HCT116 (cell line): Measurements from ENCODE around the gene KCNH6. TPM values are rescaled to one million over a fixed set of nuclear protein-coding genes. Genes with fewer than 3 reads are reported as not detected.
A peak's percentile ranks its signal among the peaks of the same experiment; 100 is the strongest.

Experiments
- ATAC-seq: fragments of 200-7000 bp; cut with Tn5 transposase; 2 replicates; pipeline ENCODE4 v1.9.1; 2020; ENCODE audit warnings: mild to moderate bottlenecking, moderate library complexity
- BruUV-seq: library from RNA; stranded (reverse); fragments of 400-500 nt; replicated peaks from 2 replicates; lab custom pipeline; 2021; lab: Mats Ljungman, UMichigan
- CTCF ChIA-PET: fragments of 300-600 bp; sonication (Branson Sonifier 250); formaldehyde crosslinking; loops from one replicate; lab custom pipeline; 2021; ENCODE audit warnings: antibody characterized with exemption; lab: Charles Lee
- POLR2A ChIA-PET: fragments of 300-600, 350-600 bp; sonication (Branson Sonifier 250); formaldehyde crosslinking; loops from one replicate; lab custom pipeline; 2021; ENCODE audit warnings: antibody characterized with exemption; lab: Charles Lee
- RAD21 ChIA-PET, 2 experiments: fragments of 300-600 bp; sonication (Branson Sonifier 250); formaldehyde crosslinking; loops; one replicate each; lab custom pipeline; 2023; ENCODE audit warnings: low total read pairs in 2 of 2; ENCODE audit not compliant: uncharacterized antibody in 2 of 2, unreplicated experiment in 2 of 2, low non-redundant PET in 1 of 2; lab: Charles Lee
- DNase-seq: peaks from one replicate; pipeline ENCODE4 v3.0.0-alpha.2; 2010; ENCODE audit warnings: low read depth, low spot score
- H2AFZ ChIP-seq: fragments of 200-600 bp; shearing (Covaris generic), sonication (generic); 2 replicates; pipeline ENCODE4 v1.6.1; 2017; ENCODE audit warnings: low read depth, mixed run types, mixed read lengths, antibody characterized with exemption, low read length; ENCODE audit not compliant: poor library complexity, severe bottlenecking
- H3K27ac ChIP-seq: 2 replicates; pipeline ENCODE4 v1.5.1; 2012; ENCODE audit warnings: low read depth, low read length
- H3K27me3 ChIP-seq: fragments of 200-600 bp; sonication (generic); 2 replicates; pipeline ENCODE4 v1.6.1; 2016; ENCODE audit warnings: mixed run types, low read length, mixed read lengths; ENCODE audit not compliant: insufficient read depth
- H3K36me3 ChIP-seq, 2 experiments: fragments of 200-500 bp in 1 of 2; fragments of 200-600 bp in 1 of 2; sonication (Bioruptor generic) in 1 of 2; sonication (generic) in 1 of 2; 2 replicates each; pipeline versions ENCODE4 v1.5.1 to v1.6.1; 2014 to 2016; ENCODE audit warnings: low read length in 2 of 2, inconsistent platforms in 1 of 2, mixed read lengths in 1 of 2, mixed run types in 1 of 2; ENCODE audit not compliant: insufficient read depth in 2 of 2, control insufficient read depth in 1 of 2
- H3K4me1 ChIP-seq, 2 experiments: fragments of 200-600 bp in 1 of 2; sonication (generic) in 1 of 2; 2 replicates each; pipeline versions ENCODE4 v1.5.1 to v1.6.1; 2012 to 2017; ENCODE audit warnings: low read length in 2 of 2, inconsistent platforms in 1 of 2, mild to moderate bottlenecking in 1 of 2, mixed read lengths in 1 of 2, mixed run types in 1 of 2, moderate library complexity in 1 of 2; ENCODE audit not compliant: insufficient read depth in 2 of 2, control insufficient read depth in 1 of 2
- H3K4me2 ChIP-seq: fragments of 200-600 bp; sonication (generic); 2 replicates; pipeline ENCODE4 v1.6.1; 2017; ENCODE audit warnings: mixed run types, low read length, mixed read lengths
- H3K4me3 ChIP-seq, 2 experiments: fragments of 200-600 bp in 1 of 2; sonication (generic) in 1 of 2; replicated peaks in 1 of 2; 2 replicates each; pipeline ENCODE4 v1.5.1; 2011 to 2016; ENCODE audit warnings: low read length in 2 of 2, control low read depth in 1 of 2, low read depth in 1 of 2, mild to moderate bottlenecking in 1 of 2, mixed read lengths in 1 of 2, mixed run types in 1 of 2
- H3K79me2 ChIP-seq: fragments of 200-600 bp; sonication (generic); 2 replicates; pipeline ENCODE4 v1.6.1; 2017; ENCODE audit warnings: mild to moderate bottlenecking, mixed run types, low read length, moderate library complexity, mixed read lengths; ENCODE audit not compliant: insufficient read depth
- H3K9ac ChIP-seq: fragments of 200-600 bp; sonication (generic); 2 replicates; pipeline ENCODE4 v1.6.1; 2016; ENCODE audit warnings: low read length, mixed read lengths
- H3K9me2 ChIP-seq: fragments of 200-600 bp; sonication (generic), shearing (Covaris generic); 2 replicates; pipeline ENCODE4 v1.6.1; 2017; ENCODE audit warnings: mixed run types, mild to moderate bottlenecking, moderate library complexity; ENCODE audit not compliant: insufficient read depth
- H3K9me3 ChIP-seq, 2 experiments: fragments of 200-500 bp in 1 of 2; fragments of 200-600 bp in 1 of 2; sonication (Bioruptor generic) in 1 of 2; sonication (generic) in 1 of 2; 2 replicates each; pipeline ENCODE4 v1.6.1; 2014 to 2017; ENCODE audit warnings: low read length in 2 of 2, mixed read lengths in 2 of 2, inconsistent platforms in 1 of 2, low read depth in 1 of 2, mild to moderate bottlenecking in 1 of 2, mixed run types in 1 of 2, moderate library complexity in 1 of 2; ENCODE audit not compliant: control insufficient read depth in 1 of 2, insufficient read depth in 1 of 2
- H4K20me1 ChIP-seq: fragments of 200-600 bp; sonication (generic), shearing (Covaris generic); 2 replicates; pipeline ENCODE4 v1.6.1; 2017; ENCODE audit warnings: mixed run types, mild to moderate bottlenecking, moderate library complexity; ENCODE audit not compliant: insufficient read depth
- CBX3 ChIP-seq: IDR thresholded peaks from 2 replicates; pipeline ENCODE4 v1.6.1; 2012; ENCODE audit warnings: low read depth
- EGR1 ChIP-seq: IDR thresholded peaks from 2 replicates; pipeline ENCODE4 v1.6.1; 2012; ENCODE audit warnings: low read depth
- ELF1 ChIP-seq: IDR thresholded peaks from 2 replicates; pipeline ENCODE4 v1.6.1; 2012; ENCODE audit warnings: low read depth, borderline replicate concordance
- EZH2 ChIP-seq: fragments of 200-600 bp; sonication (generic); IDR thresholded peaks from 2 replicates; pipeline ENCODE4 v1.6.1; 2017; ENCODE audit warnings: antibody characterized with exemption, mixed run types
- EZH2phosphoT487 ChIP-seq: fragments of 200-600 bp; IDR thresholded peaks from 2 replicates; pipeline ENCODE4 v1.6.1; 2018; ENCODE audit warnings: antibody characterized with exemption, borderline replicate concordance
- FOSL1 ChIP-seq: IDR thresholded peaks from 2 replicates; pipeline ENCODE4 v1.6.1; 2012; ENCODE audit warnings: low read depth
- MAX ChIP-seq: IDR thresholded peaks from 2 replicates; pipeline ENCODE4 v1.6.1; 2012
- POLR2A ChIP-seq: IDR thresholded peaks from 2 replicates; pipeline ENCODE4 v1.7.0; 2011; ENCODE audit warnings: borderline replicate concordance; ENCODE audit not compliant: insufficient read depth, insufficient read length; ENCODE audit errors: extremely low read depth
- POLR2AphosphoS5 ChIP-seq: IDR thresholded peaks from 2 replicates; pipeline ENCODE4 v1.6.1; 2011; ENCODE audit warnings: mild to moderate bottlenecking, low read depth, low read length, moderate library complexity
- SIN3A ChIP-seq: IDR thresholded peaks from 2 replicates; pipeline ENCODE4 v1.6.1; 2012; ENCODE audit warnings: low read depth
- TCF7L2 ChIP-seq: IDR thresholded peaks from 2 replicates; pipeline ENCODE4 v1.7.0; 2011; ENCODE audit warnings: borderline replicate concordance, inconsistent platforms; ENCODE audit not compliant: insufficient read depth, insufficient read length; ENCODE audit errors: extremely low read depth
- intact Hi-C: fragments of 100-400 bp; cut with micrococcal nuclease; formaldehyde crosslinking; loops from 2 replicates; pipeline ENCODE4 v1.10.0; 2022
- total RNA-seq: library from RNA; stranded (reverse); gene quantifications from one replicate; pipeline ENCODE4 v1.2.1, GENCODE V29; 2021; ENCODE audit not compliant: unreplicated experiment
- TF ChIP-seq, protein P1 (sequence below), 3 experiments: fragments of 200-600 bp in 1 of 3; sonication (generic) in 1 of 3; IDR thresholded peaks in 2 of 3; conservative IDR thresholded peaks in 1 of 3; 2 replicates each; pipeline ENCODE4 v1.5.1; 2012 to 2017; ENCODE audit warnings: low read depth in 2 of 3, low read length in 2 of 3, antibody characterized with exemption in 1 of 3, borderline replicate concordance in 1 of 3, control low read depth in 1 of 3, mild to moderate bottlenecking in 1 of 3, mixed read lengths in 1 of 3, mixed run types in 1 of 3, moderate library complexity in 1 of 3; ENCODE audit not compliant: insufficient read depth in 1 of 3

KCNH6 gene
- total RNA-seq, 1 experiment from 2014 or later: not detected

DNA sequence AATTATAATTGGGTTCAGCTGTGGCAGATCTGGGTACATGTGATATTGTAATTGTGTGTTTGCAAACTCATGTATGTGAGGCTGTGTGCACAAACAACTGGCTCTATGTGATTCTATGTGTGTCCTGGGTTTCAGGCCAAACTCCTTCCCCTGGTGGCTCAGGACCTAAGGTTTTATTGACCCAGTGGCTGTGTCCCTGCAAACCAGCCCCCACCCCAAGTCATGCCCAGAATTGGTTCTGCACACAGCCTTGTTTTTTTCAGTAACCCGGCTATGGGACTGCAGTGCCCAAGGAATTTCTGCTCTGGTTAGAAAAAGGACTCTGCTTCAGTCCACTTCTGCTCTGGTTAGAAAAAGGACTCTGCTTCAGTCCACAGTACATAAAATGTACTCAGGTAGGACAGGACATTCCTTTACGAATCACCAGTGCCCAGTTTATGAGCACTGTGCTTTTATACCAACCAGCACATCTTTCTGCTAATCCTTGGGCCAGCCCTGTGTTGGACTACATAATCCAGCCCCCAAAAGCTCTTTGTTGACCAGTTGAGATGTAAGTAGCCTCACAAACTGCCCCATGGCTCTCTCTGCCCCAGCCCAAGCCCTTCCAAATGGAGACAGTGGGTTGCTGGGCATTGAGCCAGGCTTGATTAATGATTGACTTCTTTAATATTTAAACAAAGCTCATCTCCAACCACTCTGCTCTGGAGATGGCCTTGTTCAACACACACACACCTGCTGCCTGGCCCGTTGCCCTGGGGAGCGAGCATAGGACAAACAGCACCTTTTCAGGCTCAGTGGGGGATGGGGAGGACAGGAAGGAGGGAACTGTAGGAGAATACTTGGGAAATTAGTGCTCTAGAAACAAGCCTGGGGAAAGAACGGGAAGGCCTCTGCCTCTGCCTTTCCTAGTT is 2.9 kb upstream of the KCNH6 start:
- Histone ChIP-seq H3K9me3 (no peaks in the 10 kb centered on the region), H3K27me3 (peaks cover 7% of the 10 kb centered on the region; the same call in 1 of the 2 replicates), H3K9me2 (no peaks in the 10 kb centered on the region), H3K4me3 (no peak overlapping the region), H3K79me2 (no peaks in the 10 kb centered on the region), H3K4me2 (peak overlapping the region; percentile 36; the same call in 1 of the 2 replicates), H3K36me3 (no peaks in the 10 kb centered on the region), H2AFZ (no peak overlapping the region), H4K20me1 (no peaks in the 10 kb centered on the region), H3K27ac (no peak overlapping the region; the same call in 1 of the 2 replicates), H3K9ac (no peak overlapping the region)
- DNase-seq (no peak), ATAC-seq (no peak)
- BruUV-seq: no TSS peak
- ChIA-PET CTCF (no interaction called here), RAD21 (no interaction called here)
- intact Hi-C loops: no loop called here
- TF ChIP-seq SIN3A (no peak), TCF7L2 (no peak), FOSL1 (no peak), ELF1 (no peak), CBX3 (no peak), EGR1 (no peak), POLR2A (no peak), EZH2phosphoT487 (no peak), POLR2AphosphoS5 (no peak), EZH2 (no peak), MAX (no peak)
- TF ChIP-seq, protein P1, sequence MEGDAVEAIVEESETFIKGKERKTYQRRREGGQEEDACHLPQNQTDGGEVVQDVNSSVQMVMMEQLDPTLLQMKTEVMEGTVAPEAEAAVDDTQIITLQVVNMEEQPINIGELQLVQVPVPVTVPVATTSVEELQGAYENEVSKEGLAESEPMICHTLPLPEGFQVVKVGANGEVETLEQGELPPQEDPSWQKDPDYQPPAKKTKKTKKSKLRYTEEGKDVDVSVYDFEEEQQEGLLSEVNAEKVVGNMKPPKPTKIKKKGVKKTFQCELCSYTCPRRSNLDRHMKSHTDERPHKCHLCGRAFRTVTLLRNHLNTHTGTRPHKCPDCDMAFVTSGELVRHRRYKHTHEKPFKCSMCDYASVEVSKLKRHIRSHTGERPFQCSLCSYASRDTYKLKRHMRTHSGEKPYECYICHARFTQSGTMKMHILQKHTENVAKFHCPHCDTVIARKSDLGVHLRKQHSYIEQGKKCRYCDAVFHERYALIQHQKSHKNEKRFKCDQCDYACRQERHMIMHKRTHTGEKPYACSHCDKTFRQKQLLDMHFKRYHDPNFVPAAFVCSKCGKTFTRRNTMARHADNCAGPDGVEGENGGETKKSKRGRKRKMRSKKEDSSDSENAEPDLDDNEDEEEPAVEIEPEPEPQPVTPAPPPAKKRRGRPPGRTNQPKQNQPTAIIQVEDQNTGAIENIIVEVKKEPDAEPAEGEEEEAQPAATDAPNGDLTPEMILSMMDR (IDR thresholded peaks at IDR 0.05 in 2 of 3, conservative IDR thresholded peaks at IDR 0.05 in 1 of 3; ENCODE audit: borderline replicate concordance in 1 of 3, insufficient read depth in 1 of 3, low read depth in 2 of 3, low read length in 2 of 3): no peak
- TF ChIP-seq, all 23 proteins: peak for 0
- POLR2A ChIA-PET: no interaction called here
- H3K4me1 ChIP-seq: peaks cover 16 to 26% of the 10 kb centered on the region in 2 experiments
